B cell (primary cell): ENCODE results near the gene CSTF1. TPM values are rescaled to one million over a fixed set of nuclear protein-coding genes. Genes with fewer than 3 reads are reported as not detected.
A peak's percentile ranks its signal among the peaks of the same experiment; 100 is the strongest.

Experiments used
- ATAC-seq: fragments of 200-7000 bp; cut with Tn5 transposase; one replicate; pipeline ENCODE4 v1.10.0; 2021; ENCODE audit warnings: low read depth, mild to moderate bottlenecking, moderate number of reproducible peaks, moderate library complexity
- CTCF ChIA-PET: fragments of 350-600 bp; sonication (Branson Sonifier 250); formaldehyde crosslinking; loops from one replicate; lab custom pipeline; 2021; ENCODE audit warnings: antibody characterized with exemption, inconsistent platforms; lab: Charles Lee
- POLR2A ChIA-PET: fragments of 350-600 bp; sonication (Branson Sonifier 250); formaldehyde crosslinking; loops from one replicate; lab custom pipeline; 2021; ENCODE audit warnings: antibody characterized with exemption; lab: Charles Lee
- DNase-seq: peaks from one replicate; pipeline ENCODE4 v3.0.0; 2013
- H2AFZ ChIP-seq: 2 replicates; pipeline ENCODE4 v1.6.1; 2012; ENCODE audit warnings: mild to moderate bottlenecking, low read depth, low read length; ENCODE audit not compliant: insufficient read depth, poor library complexity, severe bottlenecking
- H3K27ac ChIP-seq, 2 donors: 1 replicate in 1 of 2; 2 replicates in 1 of 2; pipeline ENCODE4 v1.5.1; 2012 to 2013; ENCODE audit warnings: low read length in 2 of 2, mild to moderate bottlenecking in 2 of 2, moderate library complexity in 1 of 2
- H3K27me3 ChIP-seq, 4 experiments: fragments of 200-600 bp in 1 of 4; sonication (generic) in 1 of 4; replicated peaks in 1 of 4; 1 replicate in 2 of 4; 2 replicates in 2 of 4; pipeline versions ENCODE4 v1.6.1 to v1.7.0; 2013 to 2016; ENCODE audit warnings: low read length in 3 of 4, mild to moderate bottlenecking in 2 of 4, mixed read lengths in 1 of 4, moderate library complexity in 1 of 4; ENCODE audit not compliant: insufficient read depth in 4 of 4, control insufficient read depth in 3 of 4; ENCODE audit errors: control extremely low read depth in 1 of 4
- H3K36me3 ChIP-seq, 2 experiments: replicated peaks in 1 of 2; 1 replicate in 1 of 2; 2 replicates in 1 of 2; pipeline versions ENCODE4 v1.6.1 to v1.7.1; 2013; ENCODE audit warnings: low read length in 1 of 2; ENCODE audit not compliant: insufficient read depth in 2 of 2, control insufficient read depth in 1 of 2; ENCODE audit errors: control extremely low read depth in 1 of 2, extremely low read depth in 1 of 2
- H3K4me1 ChIP-seq, 2 donors: fragments of 200-600 bp in 1 of 2; sonication (generic) in 1 of 2; 1 replicate in 1 of 2; 2 replicates in 1 of 2; pipeline versions ENCODE4 v1.5.1 to v1.6.1; 2013 to 2017; ENCODE audit warnings: low read length in 2 of 2; ENCODE audit not compliant: control insufficient read depth in 2 of 2, insufficient read depth in 2 of 2
- H3K4me2 ChIP-seq: replicated peaks from 2 replicates; pipeline ENCODE3; 2012; ENCODE audit warnings: mild to moderate bottlenecking, low read depth, low read length; ENCODE audit not compliant: poor library complexity, severe bottlenecking
- H3K4me3 ChIP-seq, 5 experiments: fragments of 200-600 bp in 1 of 5; sonication (generic) in 1 of 5; 1 replicate in 3 of 5; 2 replicates in 2 of 5; pipeline versions ENCODE4 v1.5.1 to v1.7.0; 2011 to 2016; ENCODE audit warnings: low read length in 4 of 5, mild to moderate bottlenecking in 4 of 5, low read depth in 2 of 5, control low read depth in 1 of 5, moderate library complexity in 1 of 5; ENCODE audit not compliant: insufficient read depth in 1 of 5; ENCODE audit errors: control extremely low read depth in 1 of 5, extremely low read depth in 1 of 5
- H3K79me2 ChIP-seq: fragments of 200-600 bp; sonication (generic); one replicate; pipeline ENCODE4 v1.6.0; 2016; ENCODE audit warnings: low read length; ENCODE audit not compliant: control insufficient read depth, insufficient read depth
- H3K9ac ChIP-seq: fragments of 200-600 bp; sonication (generic); 2 replicates; pipeline ENCODE4 v1.6.1; 2017; ENCODE audit warnings: mild to moderate bottlenecking, low read length, moderate library complexity
- H3K9me3 ChIP-seq, 3 donors: one replicate each; pipeline versions ENCODE4 v1.6.1 to v1.7.1; 2013; ENCODE audit warnings: low read length in 2 of 3; ENCODE audit not compliant: control insufficient read depth in 2 of 3, insufficient read depth in 1 of 3; ENCODE audit errors: control extremely low read depth in 1 of 3
- H4K20me1 ChIP-seq: 2 replicates; pipeline ENCODE4 v1.6.0; 2012; ENCODE audit warnings: mild to moderate bottlenecking, low read length; ENCODE audit not compliant: insufficient read depth, control insufficient read depth, poor library complexity, severe bottlenecking
- H3K27ac Mint-ChIP-seq: one replicate; pipeline ENCODE4 v1.8.0; 2021; ENCODE audit warnings: mixed read lengths
- H3K27me3 Mint-ChIP-seq: one replicate; pipeline ENCODE4 v1.8.0; 2021; ENCODE audit warnings: mixed read lengths
- H3K4me1 Mint-ChIP-seq: one replicate; pipeline ENCODE4 v1.8.0; 2021; ENCODE audit warnings: mixed read lengths
- H3K4me3 Mint-ChIP-seq: one replicate; pipeline ENCODE4 v1.8.0; 2021; ENCODE audit warnings: mixed read lengths
- H3K9me3 Mint-ChIP-seq: one replicate; pipeline ENCODE4 v1.8.0; 2022; ENCODE audit warnings: mixed read lengths; ENCODE audit not compliant: insufficient read depth
- EZH2 ChIP-seq: IDR thresholded peaks from 2 replicates; pipeline ENCODE4 v1.6.1; 2012; ENCODE audit warnings: borderline replicate concordance, low read depth, mild to moderate bottlenecking, moderate library complexity, low read length; ENCODE audit not compliant: insufficient read depth, poor library complexity, severe bottlenecking
- WGBS: methylation state at CpG from one replicate; pipeline ENCODE4 v1.1.5; 2013; ENCODE audit warnings: missing lambda C conversion rate; ENCODE audit not compliant: insufficient coverage; 5-methylcytosine and 5-hydroxymethylcytosine counted together
- intact Hi-C: fragments of 100-400 bp; cut with micrococcal nuclease; formaldehyde crosslinking; loops from one replicate; pipeline ENCODE4 v1.10.0; 2022
- polyA plus RNA-seq: library from polyadenylated mRNA; depleted of rRNA; stranded (reverse); fragments of >200 nt; gene quantifications from 2 replicates; pipeline ENCODE4 v1.2.3, GENCODE V29; 2012
- total RNA-seq, 2 donors: library from RNA; stranded (reverse); fragments of 120-200 nt in 1 of 2; gene quantifications; 1 replicate in 1 of 2; 2 replicates in 1 of 2; pipeline versions ENCODE4 v1.2.3 to v1.2.4, GENCODE V29; 2013 to 2022
- TF ChIP-seq, protein P1 (sequence below): fragments of 200-600 bp; IDR thresholded peaks from one replicate; pipeline ENCODE4 v1.8.0; 2022; ENCODE audit warnings: antibody characterized with exemption, mild to moderate bottlenecking

The CSTF1 gene
- total and polyA plus RNA-seq, 2 donors (not counting 1 experiment from before 2014, with no cell fraction given) = 18.3 to 33.8 TPM

DNA sequence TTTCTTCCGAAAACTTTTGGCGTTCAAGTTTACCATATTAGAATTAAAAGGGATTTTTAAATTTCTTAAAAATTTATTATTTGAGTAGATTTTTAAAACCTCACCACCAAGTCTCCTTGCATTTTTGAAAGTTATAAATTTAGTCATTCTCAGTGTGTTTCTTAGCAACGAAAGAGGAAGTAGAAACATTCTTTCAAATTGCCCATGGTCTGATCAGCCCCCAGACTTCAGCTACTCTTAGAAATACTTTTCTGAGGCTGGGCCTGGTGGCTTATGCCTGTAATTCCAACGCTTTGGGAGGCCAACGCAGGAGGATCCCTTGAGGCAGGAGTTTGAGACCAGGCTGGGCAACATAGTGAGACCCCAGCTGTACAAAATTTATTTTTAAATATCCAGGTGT lies 60.9 kb downstream of the CSTF1 start:
- H3K9ac ChIP-seq = no peak overlapping the region
- H2AFZ ChIP-seq = peak overlapping the region; percentile 57
- H3K4me3 Mint-ChIP-seq = no peak overlapping the region
- H3K27me3 ChIP-seq = no peaks in the 10 kb centered on the region
- peak; percentile 45 for ATAC-seq
- H3K9me3 Mint-ChIP-seq = no peaks in the 10 kb centered on the region
- peaks cover 11% of the 10 kb centered on the region for H3K4me1 Mint-ChIP-seq
- ChIA-PET CTCF (no interaction called here), POLR2A (no interaction called here)
- peaks cover 0 to under 1% of the 10 kb centered on the region in 2 experiments for H3K36me3 ChIP-seq
- H3K4me2 ChIP-seq = peak overlapping the region; percentile 32
- H3K4me1 ChIP-seq = peaks cover 9 to 19% of the 10 kb centered on the region in 2 donors
- peak overlapping the region; percentile 55 to 69 for H3K27ac ChIP-seq
- no peaks in the 10 kb centered on the region for H3K79me2 ChIP-seq
- no peak overlapping the region for H3K4me3 ChIP-seq
- H4K20me1 ChIP-seq = no peaks in the 10 kb centered on the region
- H3K27me3 Mint-ChIP-seq = no peaks in the 10 kb centered on the region
- TF ChIP-seq EZH2 = no peak
- TF ChIP-seq, protein P1, sequence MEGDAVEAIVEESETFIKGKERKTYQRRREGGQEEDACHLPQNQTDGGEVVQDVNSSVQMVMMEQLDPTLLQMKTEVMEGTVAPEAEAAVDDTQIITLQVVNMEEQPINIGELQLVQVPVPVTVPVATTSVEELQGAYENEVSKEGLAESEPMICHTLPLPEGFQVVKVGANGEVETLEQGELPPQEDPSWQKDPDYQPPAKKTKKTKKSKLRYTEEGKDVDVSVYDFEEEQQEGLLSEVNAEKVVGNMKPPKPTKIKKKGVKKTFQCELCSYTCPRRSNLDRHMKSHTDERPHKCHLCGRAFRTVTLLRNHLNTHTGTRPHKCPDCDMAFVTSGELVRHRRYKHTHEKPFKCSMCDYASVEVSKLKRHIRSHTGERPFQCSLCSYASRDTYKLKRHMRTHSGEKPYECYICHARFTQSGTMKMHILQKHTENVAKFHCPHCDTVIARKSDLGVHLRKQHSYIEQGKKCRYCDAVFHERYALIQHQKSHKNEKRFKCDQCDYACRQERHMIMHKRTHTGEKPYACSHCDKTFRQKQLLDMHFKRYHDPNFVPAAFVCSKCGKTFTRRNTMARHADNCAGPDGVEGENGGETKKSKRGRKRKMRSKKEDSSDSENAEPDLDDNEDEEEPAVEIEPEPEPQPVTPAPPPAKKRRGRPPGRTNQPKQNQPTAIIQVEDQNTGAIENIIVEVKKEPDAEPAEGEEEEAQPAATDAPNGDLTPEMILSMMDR = no peak
- WGBS = no CpG with 5 or more reads among the region's 5 CpGs
- peak overlapping the region; percentile 76 for H3K27ac Mint-ChIP-seq
- intact Hi-C loops = no loop called here
- peak; percentile 53 for DNase-seq
- H3K9me3 ChIP-seq = no peaks in the 10 kb centered on the region

DNA sequence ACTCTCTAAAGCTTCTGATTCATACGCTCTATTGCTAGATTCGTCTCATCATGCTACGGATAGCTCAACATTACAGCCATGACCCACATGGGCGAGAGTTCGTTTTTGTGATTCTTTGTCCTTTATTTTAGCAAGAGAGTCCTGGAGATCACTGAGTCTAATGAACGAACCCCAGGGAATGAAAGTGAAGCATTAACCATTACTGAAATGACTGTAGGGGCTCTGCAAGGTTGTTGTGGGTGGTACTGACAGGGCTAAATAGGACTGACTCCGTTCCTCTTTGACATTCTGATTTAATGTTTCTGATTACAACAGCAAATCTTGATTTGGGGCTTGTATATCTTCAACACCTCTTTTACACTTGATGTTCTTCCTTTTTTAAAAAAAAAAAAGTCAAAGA lies 62.3 kb downstream of the CSTF1 start:
- H3K27me3 Mint-ChIP-seq = no peaks in the 10 kb centered on the region
- H3K27ac ChIP-seq = no peak overlapping the region
- no peaks in the 10 kb centered on the region for H3K27me3 ChIP-seq
- peaks cover 9 to 19% of the 10 kb centered on the region in 2 donors for H3K4me1 ChIP-seq
- ATAC-seq = no peak
- H3K27ac Mint-ChIP-seq = no peak overlapping the region
- H3K9me3 Mint-ChIP-seq = no peaks in the 10 kb centered on the region
- WGBS = 85% methylated on average over 6 of the region's 7 CpGs
- no peak for TF ChIP-seq EZH2
- TF ChIP-seq, protein P1 = no peak
- H4K20me1 ChIP-seq = no peaks in the 10 kb centered on the region
- H3K79me2 ChIP-seq = no peaks in the 10 kb centered on the region
- no peak for DNase-seq
- intact Hi-C loops = no loop called here
- H3K4me2 ChIP-seq = no peak overlapping the region
- peaks cover 0 to 4% of the 10 kb centered on the region in 2 experiments for H3K36me3 ChIP-seq
- ChIA-PET CTCF (no interaction called here), POLR2A (no interaction called here)
- no peak overlapping the region for H3K4me3 ChIP-seq
- no peak overlapping the region for H3K9ac ChIP-seq
- no peak overlapping the region for H2AFZ ChIP-seq
- H3K4me3 Mint-ChIP-seq = no peak overlapping the region
- peaks cover 11% of the 10 kb centered on the region for H3K4me1 Mint-ChIP-seq
- no peaks in the 10 kb centered on the region for H3K9me3 ChIP-seq

Other genes with a start within 250 kb of the CSTF1 start
- not detected in 2 replicates for gene MC3R, start 143.9 kb upstream of the CSTF1 start, total RNA-seq
- not detected in 2 replicates for gene MC3R, start 143.9 kb upstream of the CSTF1 start, polyA plus RNA-seq
- 10.5 and 13.6 TPM in 2 replicates for gene FAM210B, start 33.7 kb upstream of the CSTF1 start, total RNA-seq
- 3.9 and 4.0 TPM in 2 replicates for gene FAM210B, start 33.7 kb upstream of the CSTF1 start, polyA plus RNA-seq
- gene AURKA, start 430 bp upstream of the CSTF1 start, total RNA-seq = 3.6 and 3.9 TPM in 2 replicates
- 0.59 and 0.86 TPM in 2 replicates for gene AURKA, start 430 bp upstream of the CSTF1 start, polyA plus RNA-seq
- 0.42 and 0.53 TPM in 2 replicates for gene CASS4, start 19.6 kb downstream of the CSTF1 start, total RNA-seq
- gene CASS4, start 19.6 kb downstream of the CSTF1 start, polyA plus RNA-seq = 0.17 and 0.45 TPM in 2 replicates
- 71.1 and 78.4 TPM in 2 replicates for gene RTF2, start 76.0 kb downstream of the CSTF1 start, total RNA-seq
- gene RTF2, start 76.0 kb downstream of the CSTF1 start, polyA plus RNA-seq = 29.5 and 34.6 TPM in 2 replicates
- gene FAM209A, start 132.1 kb downstream of the CSTF1 start, total RNA-seq = 3.3 and 4.9 TPM in 2 replicates
- 4.8 and 5.5 TPM in 2 replicates for gene FAM209A, start 132.1 kb downstream of the CSTF1 start, polyA plus RNA-seq
- gene FAM209B, start 140.6 kb downstream of the CSTF1 start, total RNA-seq = 1.9 and 2.2 TPM in 2 replicates
- 2.0 and 3.0 TPM in 2 replicates for gene FAM209B, start 140.6 kb downstream of the CSTF1 start, polyA plus RNA-seq
- not detected in 2 replicates for gene TFAP2C, start 236.7 kb downstream of the CSTF1 start, total RNA-seq
- not detected in 2 replicates for gene TFAP2C, start 236.7 kb downstream of the CSTF1 start, polyA plus RNA-seq